Measurements from ENCODE around the gene MAST4.

Gene MAST4

GRCh38 chr5:67010684-67011409 lies 414.7 kb downstream of the MAST4 start (continued):
- TF ChIP-seq ZNF645 (tag by site-specific recombination; IDR thresholded peaks at IDR 0.05) = no peak
- no peak for TF ChIP-seq ZSCAN23 (tag by site-specific recombination; IDR thresholded peaks at IDR 0.05)
- TF ChIP-seq ZNF169 (tag by site-specific recombination; IDR thresholded peaks at IDR 0.05) = no peak
- TF ChIP-seq ZBTB17 (tag by site-specific recombination; IDR thresholded peaks at IDR 0.05) = 0 out of 2 replicates have a peak, but pooled peaks have one; percentile 33
- no peak for TF ChIP-seq ZNF704 (tag by site-specific recombination; IDR thresholded peaks at IDR 0.05)
- TF ChIP-seq ZNF639 (tag by site-specific recombination; IDR thresholded peaks at IDR 0.05) = no peak
- TF ChIP-seq ZNF112 (tag by site-specific recombination; IDR thresholded peaks at IDR 0.05) = no peak
- TF ChIP-seq ZSCAN30 (tag by site-specific recombination; IDR thresholded peaks at IDR 0.05) = no peak
- no peak for TF ChIP-seq ZBTB48 (tag by site-specific recombination; IDR thresholded peaks at IDR 0.05)
- TF ChIP-seq FEZF1 (tag by site-specific recombination; IDR thresholded peaks at IDR 0.05) = peak; percentile 91
- TF ChIP-seq ZSCAN16 (tag by site-specific recombination; IDR thresholded peaks at IDR 0.05) = no peak
- no peak for TF ChIP-seq SALL2 (tag by site-specific recombination; IDR thresholded peaks at IDR 0.05; ENCODE audit: borderline replicate concordance)
- TF ChIP-seq, protein P1, sequence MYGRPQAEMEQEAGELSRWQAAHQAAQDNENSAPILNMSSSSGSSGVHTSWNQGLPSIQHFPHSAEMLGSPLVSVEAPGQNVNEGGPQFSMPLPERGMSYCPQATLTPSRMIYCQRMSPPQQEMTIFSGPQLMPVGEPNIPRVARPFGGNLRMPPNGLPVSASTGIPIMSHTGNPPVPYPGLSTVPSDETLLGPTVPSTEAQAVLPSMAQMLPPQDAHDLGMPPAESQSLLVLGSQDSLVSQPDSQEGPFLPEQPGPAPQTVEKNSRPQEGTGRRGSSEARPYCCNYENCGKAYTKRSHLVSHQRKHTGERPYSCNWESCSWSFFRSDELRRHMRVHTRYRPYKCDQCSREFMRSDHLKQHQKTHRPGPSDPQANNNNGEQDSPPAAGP (tag by site-specific recombination; IDR thresholded peaks at IDR 0.05) = no peak
- no peak for TF ChIP-seq ZNF610 (tag by site-specific recombination; IDR thresholded peaks at IDR 0.05; ENCODE audit: borderline replicate concordance)
- no peak for TF ChIP-seq ZNF266 (tag by site-specific recombination; IDR thresholded peaks at IDR 0.05; ENCODE audit: low read depth)
- no peak for TF ChIP-seq ZSCAN4 (tag by site-specific recombination; IDR thresholded peaks at IDR 0.05)
- TF ChIP-seq ZIC2 (tag by site-specific recombination; IDR thresholded peaks at IDR 0.05) = no peak
- no peak for TF ChIP-seq ZNF133 (tag by site-specific recombination; IDR thresholded peaks at IDR 0.05)
- no peak for TF ChIP-seq ZNF132 (tag by site-specific recombination; IDR thresholded peaks at IDR 0.05; ENCODE audit: borderline replicate concordance)
- no peak for TF ChIP-seq ZNF2 (tag by site-specific recombination; IDR thresholded peaks at IDR 0.05)
- no peak for TF ChIP-seq PRDM1 (tag by site-specific recombination; IDR thresholded peaks at IDR 0.05)
- no peak for TF ChIP-seq HOXD13 (CRISPR knock-in tag; IDR thresholded peaks at IDR 0.05; ENCODE audit: borderline replicate concordance)
- peak; percentile 60 for TF ChIP-seq PATZ1 (tag by site-specific recombination; IDR thresholded peaks at IDR 0.05)
- TF ChIP-seq ZNF585B (tag by site-specific recombination; IDR thresholded peaks at IDR 0.05) = no peak
- TF ChIP-seq ZNF362 (tag by site-specific recombination; IDR thresholded peaks at IDR 0.05) = no peak
- no peak for TF ChIP-seq ZBTB11 (tag by site-specific recombination; conservative IDR thresholded peaks at IDR 0.05; ENCODE audit: low read depth)
- TF ChIP-seq ZNF561 (tag by site-specific recombination; IDR thresholded peaks at IDR 0.05; ENCODE audit: borderline replicate concordance) = no peak
- TF ChIP-seq MEIS1 (CRISPR knock-in tag; IDR thresholded peaks at IDR 0.05; ENCODE audit: borderline replicate concordance) = no peak
